HepG2 (cell line): ENCODE data around the gene UMPS. TPM values are rescaled to one million over a fixed set of nuclear protein-coding genes. Genes with fewer than 3 reads are reported as not detected.

Experiments used
- ATAC-seq: fragments of 200-7000 bp; cut with Tn5 transposase; 3 replicates; pipeline ENCODE4 v1.9.1; 2020; ENCODE audit warnings: mild to moderate bottlenecking, moderate library complexity
- BruUV-seq: library from RNA; stranded (reverse); fragments of 400-500 nt; replicated peaks from 2 replicates; lab custom pipeline; 2021; lab: Mats Ljungman, UMichigan
- CTCF ChIA-PET: fragments of 300-600 bp; formaldehyde crosslinking; extraction: SDS; loops from one replicate; lab custom pipeline; 2021; ENCODE audit warnings: low total read pairs, inconsistent platforms, low intra/inter-chr PET ratio; lab: Yijun Ruan, JAX
- POLR2A ChIA-PET: fragments of 350-600 bp; sonication (Branson Sonifier 250); formaldehyde crosslinking; loops from one replicate; lab custom pipeline; 2020; ENCODE audit warnings: antibody characterized with exemption, inconsistent platforms; lab: Yijun Ruan, JAX
- DNase-seq: peaks from one replicate; pipeline ENCODE4 v3.0.0-alpha.2; 2015; ENCODE audit warnings: low spot score
- FAIRE-seq: peaks from 3 replicates; lab custom pipeline; 2011; peaks lifted over from hg19 to GRCh38; lab: Jason Lieb, UNC
- H2AFZ ChIP-seq: one replicate; pipeline ENCODE4 v1.6.1; 2011; ENCODE audit warnings: low read length, inconsistent platforms
- H3K27ac ChIP-seq: fragments of 300-600 bp; 3 replicates; pipeline ENCODE4 v1.8.0; 2011; ENCODE audit warnings: mixed run types, mild to moderate bottlenecking, mixed read lengths, low read length, inconsistent platforms; ENCODE audit not compliant: insufficient read depth; ENCODE audit errors: extremely low read length
- H3K27me3 ChIP-seq, 2 experiments: fragments of 200-600 bp in 1 of 2; 2 replicates in 1 of 2; 3 replicates in 1 of 2; pipeline versions ENCODE4 v1.6.0 to v1.8.0; 2011; ENCODE audit warnings: low read length in 2 of 2, mild to moderate bottlenecking in 2 of 2, moderate library complexity in 2 of 2, inconsistent platforms in 1 of 2; ENCODE audit not compliant: insufficient read depth in 2 of 2, control insufficient read depth in 1 of 2
- H3K36me3 ChIP-seq, 2 experiments: fragments of 200-600 bp in 1 of 2; replicated peaks in 1 of 2; 2 replicates in 1 of 2; 3 replicates in 1 of 2; pipeline versions ENCODE4 v1.5.1 to v1.8.0; 2011; ENCODE audit warnings: low read length in 2 of 2, inconsistent platforms in 1 of 2; ENCODE audit not compliant: insufficient read depth in 2 of 2, control insufficient read depth in 1 of 2
- H3K4me1 ChIP-seq: 2 replicates; pipeline ENCODE4 v1.5.1; 2012; ENCODE audit warnings: low read length, inconsistent platforms; ENCODE audit not compliant: insufficient read depth
- H3K4me2 ChIP-seq: 2 replicates; pipeline ENCODE4 v1.6.0; 2011; ENCODE audit warnings: low read depth, low read length, inconsistent platforms
- H3K4me3 ChIP-seq, 3 experiments: fragments of 200-600 bp in 1 of 3; sonication (generic), shearing (Covaris generic) in 1 of 3; replicated peaks in 1 of 3; 2 replicates each; pipeline ENCODE4 v1.5.1; 2011 to 2016; ENCODE audit warnings: low read length in 3 of 3, inconsistent platforms in 2 of 3, low read depth in 2 of 3, mild to moderate bottlenecking in 2 of 3, control low read depth in 1 of 3, mixed read lengths in 1 of 3; ENCODE audit not compliant: insufficient read depth in 1 of 3
- H3K79me2 ChIP-seq: one replicate; pipeline ENCODE4 v1.6.1; 2011; ENCODE audit warnings: low read length, inconsistent platforms; ENCODE audit not compliant: insufficient read depth
- H3K9ac ChIP-seq: 2 replicates; pipeline ENCODE4 v1.6.0; 2011; ENCODE audit warnings: mild to moderate bottlenecking, low read depth, low read length, inconsistent platforms; ENCODE audit not compliant: insufficient read depth
- H3K9me3 ChIP-seq: 2 replicates; pipeline ENCODE4 v1.5.1; 2012; ENCODE audit warnings: mild to moderate bottlenecking, low read length
- H4K20me1 ChIP-seq: 2 replicates; pipeline ENCODE4 v1.6.0; 2011; ENCODE audit warnings: inconsistent platforms, mild to moderate bottlenecking, low read length, moderate library complexity; ENCODE audit not compliant: insufficient read depth
- HOXA5 ChIP-seq: sonication (generic); formaldehyde crosslinking; IDR thresholded peaks from 2 replicates; pipeline ENCODE4 v1.4.0; 2020; ENCODE audit warnings: missing genetic modification reagents
- JUNB ChIP-seq: sonication (generic); formaldehyde crosslinking; IDR thresholded peaks from 2 replicates; pipeline ENCODE4 v1.8.0; 2022; ENCODE audit warnings: missing genetic modification reagents, mild to moderate bottlenecking, borderline replicate concordance
- KAT8 ChIP-seq: IDR thresholded peaks from 2 replicates; pipeline ENCODE4 v1.6.1; 2016; ENCODE audit warnings: missing genetic modification reagents, missing compliant biosample characterization
- NFE2 ChIP-seq: sonication (generic); formaldehyde crosslinking; IDR thresholded peaks from 2 replicates; pipeline ENCODE4 v1.4.0; 2020; ENCODE audit warnings: missing genetic modification reagents
- POLR2A ChIP-seq, 2 experiments: IDR thresholded peaks; 2 replicates each; pipeline ENCODE4 v1.6.1; 2011; ENCODE audit warnings: low read depth in 2 of 2, low read length in 2 of 2, mild to moderate bottlenecking in 1 of 2, moderate library complexity in 1 of 2; ENCODE audit not compliant: insufficient read depth in 1 of 2
- ZBTB7A ChIP-seq: sonication (generic); formaldehyde crosslinking; IDR thresholded peaks from 2 replicates; pipeline ENCODE4 v1.8.0; 2022; ENCODE audit warnings: mild to moderate bottlenecking, missing genetic modification reagents
- ZNF616 ChIP-seq: sonication (generic); formaldehyde crosslinking; IDR thresholded peaks from 2 replicates; pipeline ENCODE4 v1.5.0; 2020; ENCODE audit warnings: low read depth, mild to moderate bottlenecking, missing genetic modification reagents
- WGBS: methylation state at CpG from one replicate; pipeline ENCODE4 v1.1.6; 2017; ENCODE audit warnings: low lambda C conversion rate; 5-methylcytosine and 5-hydroxymethylcytosine counted together
- in situ Hi-C: cut with HindIII; loops from 2 replicates; pipeline ENCODE4 v1.10.0; 2017; ENCODE audit warnings: low pct_unique_long_range_greater_than_20kb; ENCODE audit not compliant: extremely low pct_ligation_motif_present
- intact Hi-C: fragments of 100-400 bp; cut with micrococcal nuclease; formaldehyde crosslinking; loops from one replicate; pipeline ENCODE4 v1.10.0; 2022; ENCODE audit not compliant: unreplicated experiment
- polyA plus RNA-seq, 8 experiments: library from polyadenylated mRNA; depleted of rRNA in 3 of 8; stranded (reverse) in 7 of 8; unstranded in 1 of 8; fragments of >200 nt; fragmentation: Illumina TruSeq in 4 of 8; extraction: Trizol in 4 of 8; gene quantifications; 2 replicates each; pipeline versions ENCODE4 v1.2.1 to v1.2.3, GENCODE V29; 2011 to 2016; ENCODE audit warnings: low read depth in 4 of 8, missing spikeins in 1 of 8, mixed read lengths in 1 of 8; ENCODE audit not compliant: insufficient read depth in 1 of 8
- total RNA-seq, 5 experiments: library from RNA; depleted of rRNA; stranded (reverse); fragments of >200 nt; fragmentation: Illumina TruSeq; extraction: Trizol; gene quantifications; 2 replicates each; pipeline ENCODE4 v1.2.3, GENCODE V29; 2016; ENCODE audit warnings: low read depth in 1 of 5
- TF ChIP-seq, protein P1 (sequence below): sonication (generic); formaldehyde crosslinking; IDR thresholded peaks from 2 replicates; pipeline ENCODE4 v1.5.1; 2020; ENCODE audit warnings: missing genetic modification reagents, mild to moderate bottlenecking, borderline replicate concordance

UMPS gene
- total and polyA plus RNA-seq, 2 of the 13 experiments (the other 11 are each of a cell fraction or from before 2014, with no cell fraction given): 52.7 to 74.2 TPM

DNA sequence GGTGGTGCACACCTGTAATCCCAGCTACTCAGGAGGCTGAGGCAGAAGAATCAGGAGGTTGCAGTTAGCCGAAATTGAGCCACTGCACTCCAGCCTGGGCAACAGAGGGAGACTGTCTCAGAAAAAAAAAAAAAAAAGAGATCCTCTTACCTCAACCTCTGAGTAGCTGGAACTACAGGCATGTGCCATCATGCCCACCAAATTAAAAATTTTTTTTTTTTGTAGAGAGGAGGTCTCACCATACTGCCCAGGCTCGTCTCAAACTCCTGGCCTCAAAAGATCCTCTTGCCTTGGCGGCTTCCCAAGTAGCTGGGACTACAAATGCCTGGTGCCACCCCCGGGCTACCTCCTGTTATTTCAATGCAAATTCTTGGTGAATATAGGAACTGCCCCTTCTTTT, 1.5 kb downstream of the UMPS start:
- H3K4me2 ChIP-seq: peak overlapping the region; percentile 82
- ChIA-PET CTCF (interaction anchor here (1.3 kb wide), 1 partner anchor 43 kb away, joined by 3 read pairs; no protein-coding TSS in a partner anchor), POLR2A (interaction anchor here (0.9 to 3.7 kb wide), 12 partner anchors 8 to 169 kb away, joined by 3 to 83 read pairs (median 12); no protein-coding TSS in a partner anchor)
- H3K9me3 ChIP-seq: no peaks in the 10 kb centered on the region
- no peak for FAIRE-seq
- no peak for DNase-seq
- peak overlapping the region; percentile 95; the same call in 1 of the 2 replicates for H3K9ac ChIP-seq
- no peaks in the 10 kb centered on the region; a peak in 1 of 5 replicates for H3K27me3 ChIP-seq
- H3K27ac ChIP-seq: peak overlapping the region; percentile 98
- peak overlapping the region; percentile 75 to 92 (median 88) for H3K4me3 ChIP-seq
- peaks cover 43% of the 10 kb centered on the region for H3K4me1 ChIP-seq
- WGBS: 81% methylated on average over 4 of the region's 4 CpGs
- peaks cover 56% of the 10 kb centered on the region for H3K79me2 ChIP-seq
- in situ Hi-C loops: loop anchor here (5.0 kb wide), 1 partner anchor 39 kb away; no protein-coding TSS in a partner anchor
- peaks cover 0 to 24% of the 10 kb centered on the region in 2 experiments; a peak in 3 of 5 replicates for H3K36me3 ChIP-seq
- BruUV-seq: no TSS peak
- H4K20me1 ChIP-seq: peaks cover 24% of the 10 kb centered on the region
- ATAC-seq: no peak
- TF ChIP-seq KAT8 (CRISPR knock-in tag) (no peak), NFE2 (CRISPR knock-in tag) (no peak), POLR2A (IDR thresholded peaks at IDR 0.05; ENCODE audit: insufficient read depth in 1 of 2, low read depth in 2 of 2, low read length in 2 of 2) (0 out of 4 replicates have a peak, but pooled peaks of 1 of the 2 experiments have one; percentile 1), JUNB (no peak), ZBTB7A (CRISPR knock-in tag) (no peak), HOXA5 (CRISPR knock-in tag) (no peak), ZNF616 (CRISPR knock-in tag) (no peak)
- TF ChIP-seq, protein P1, sequence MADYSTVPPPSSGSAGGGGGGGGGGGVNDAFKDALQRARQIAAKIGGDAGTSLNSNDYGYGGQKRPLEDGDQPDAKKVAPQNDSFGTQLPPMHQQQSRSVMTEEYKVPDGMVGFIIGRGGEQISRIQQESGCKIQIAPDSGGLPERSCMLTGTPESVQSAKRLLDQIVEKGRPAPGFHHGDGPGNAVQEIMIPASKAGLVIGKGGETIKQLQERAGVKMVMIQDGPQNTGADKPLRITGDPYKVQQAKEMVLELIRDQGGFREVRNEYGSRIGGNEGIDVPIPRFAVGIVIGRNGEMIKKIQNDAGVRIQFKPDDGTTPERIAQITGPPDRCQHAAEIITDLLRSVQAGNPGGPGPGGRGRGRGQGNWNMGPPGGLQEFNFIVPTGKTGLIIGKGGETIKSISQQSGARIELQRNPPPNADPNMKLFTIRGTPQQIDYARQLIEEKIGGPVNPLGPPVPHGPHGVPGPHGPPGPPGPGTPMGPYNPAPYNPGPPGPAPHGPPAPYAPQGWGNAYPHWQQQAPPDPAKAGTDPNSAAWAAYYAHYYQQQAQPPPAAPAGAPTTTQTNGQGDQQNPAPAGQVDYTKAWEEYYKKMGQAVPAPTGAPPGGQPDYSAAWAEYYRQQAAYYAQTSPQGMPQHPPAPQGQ (CRISPR knock-in tag): no peak
- no peak overlapping the region for H2AFZ ChIP-seq
- intact Hi-C loops: loop anchor here (2.0 kb wide), 2 partner anchors 33 to 43 kb away; no protein-coding TSS in a partner anchor
